Measurements from ENCODE around the gene SPAG16. TPM values are rescaled to one million over a fixed set of nuclear protein-coding genes. Genes with fewer than 3 reads are reported as not detected.

The SPAG16 gene
- 10 to 100 TPM in 3 of 4 donors, 1 to 10 TPM in 1; 1.2 to 30.8 (median 16.2) TPM for total RNA-seq

GRCh38 chr2:213284105-213285090 lies at the start of gene SPAG16:
SPAG16 (plus strand) TSS chr2:213284464.
- DNase-seq = peak; percentile 97
- peak within 1 kb of the TSS; percentile 62 to 90 (median 76) for H3K4me3 ChIP-seq
- H3K4me1 ChIP-seq = peaks cover 4 to 27% (median 15%) of the 10 kb centered on the region in 4 donors
- intact Hi-C loops (cut with DNase I; ENCODE audit: low total_unique reads) = no loop called here
- no peaks in the 10 kb centered on the region for H3K36me3 ChIP-seq
- no peaks in the 10 kb centered on the region for H3K27me3 ChIP-seq
- peak within 1 kb of the TSS; percentile 77 to 85 (median 78) for H3K27ac ChIP-seq
- H3K9me3 ChIP-seq = no peaks in the 10 kb centered on the region
- in situ Hi-C loops (cut with MboI; ENCODE audit: low pct_ligation_motif_present in 1 of 4, low pct_unique_long_range_greater_than_20kb in 1 of 4, low sequenced_read_pairs in 3 of 4) = loop anchor here in 1 of 4 donors (25.0 kb wide), 1 partner anchor 1528 kb away; the partner anchor contains the start of gene BARD1
- TF ChIP-seq POLR2AphosphoS5 (IDR thresholded peaks at IDR 0.05) (peak in 2 of 3 donors; percentile 57 to 59), POLR2A (IDR thresholded peaks at IDR 0.05) (peak; percentile 56), CTCF (IDR thresholded peaks at IDR 0.05) (no peak), EP300 (IDR thresholded peaks at IDR 0.05; ENCODE audit: low read depth) (no peak)
- 3 to 9% methylated on average over 6 to 52 of the region's 59 CpGs for WGBS, 2 donors (ENCODE audit: low coverage in 1 of 2)

- no peak for TF ChIP-seq CTCF (IDR thresholded peaks at IDR 0.05)
- no peak overlapping the region for H3K27ac ChIP-seq
- WGBS, 2 donors (ENCODE audit: low coverage in 1 of 2) = 74 to 100% methylated on average over 1 of the region's 1 CpG
- H3K9me3 ChIP-seq = no peaks in the 10 kb centered on the region
- in situ Hi-C loops (cut with MboI; ENCODE audit: low pct_ligation_motif_present in 1 of 4, low pct_unique_long_range_greater_than_20kb in 1 of 4, low sequenced_read_pairs in 3 of 4) = loop anchor here in 3 of 4 donors (25.0 kb wide), 2 partner anchors 678 to 703 kb away; no protein-coding TSS in a partner anchor
- no peaks in the 10 kb centered on the region for H3K27me3 ChIP-seq
- no peaks in the 10 kb centered on the region for H3K4me1 ChIP-seq
- no peak overlapping the region for H3K4me3 ChIP-seq
- DNase-seq = no peak
- H3K36me3 ChIP-seq = no peaks in the 10 kb centered on the region
- intact Hi-C loops (cut with DNase I; ENCODE audit: low total_unique reads) = no loop called here
Observed at GRCh38 chr2:213234641-213235040, 49.6 kb upstream of the SPAG16 start.

GRCh38 chr2:213235741-213236140 lies 48.5 kb upstream of the SPAG16 start:
- H3K9me3 ChIP-seq = no peaks in the 10 kb centered on the region
- no peak for DNase-seq
- no peaks in the 10 kb centered on the region for H3K36me3 ChIP-seq
- no peak overlapping the region for H3K4me3 ChIP-seq
- TF ChIP-seq CTCF (IDR thresholded peaks at IDR 0.05) (no peak), POLR2AphosphoS5 (IDR thresholded peaks at IDR 0.05) (no peak), POLR2A (IDR thresholded peaks at IDR 0.05) (no peak), EP300 (IDR thresholded peaks at IDR 0.05; ENCODE audit: low read depth) (no peak)
- in situ Hi-C loops (cut with MboI; ENCODE audit: low pct_ligation_motif_present in 1 of 4, low pct_unique_long_range_greater_than_20kb in 1 of 4, low sequenced_read_pairs in 3 of 4) (loop anchor here in 3 of 4 donors (25.0 kb wide), 2 partner anchors 677 to 702 kb away; no protein-coding TSS in a partner anchor), intact Hi-C loops (cut with DNase I; ENCODE audit: low total_unique reads) (no loop called here)
- no peaks in the 10 kb centered on the region for H3K27me3 ChIP-seq
- no peak overlapping the region for H3K27ac ChIP-seq
- WGBS, 2 donors (ENCODE audit: low coverage in 1 of 2) = 65 to 67% methylated on average over 1 of the region's 1 CpG
- no peaks in the 10 kb centered on the region for H3K4me1 ChIP-seq

- intact Hi-C loops (cut with DNase I; ENCODE audit: low total_unique reads) (no loop called here), in situ Hi-C loops (cut with MboI; ENCODE audit: low pct_ligation_motif_present in 1 of 4, low pct_unique_long_range_greater_than_20kb in 1 of 4, low sequenced_read_pairs in 3 of 4) (loop anchor here in 3 of 4 donors (25.0 kb wide), 2 partner anchors 675 to 700 kb away; no protein-coding TSS in a partner anchor)
- WGBS, 2 donors (ENCODE audit: low coverage in 1 of 2) = 79 to 82% methylated on average over 1 of the region's 1 CpG
- no peaks in the 10 kb centered on the region for H3K36me3 ChIP-seq
- no peaks in the 10 kb centered on the region for H3K27me3 ChIP-seq
- no peaks in the 10 kb centered on the region for H3K4me1 ChIP-seq
- H3K4me3 ChIP-seq = no peak overlapping the region
- TF ChIP-seq CTCF (IDR thresholded peaks at IDR 0.05) = no peak
- no peak for TF ChIP-seq EP300 (IDR thresholded peaks at IDR 0.05; ENCODE audit: low read depth)
- TF ChIP-seq POLR2A (IDR thresholded peaks at IDR 0.05) = no peak
- TF ChIP-seq POLR2AphosphoS5 (IDR thresholded peaks at IDR 0.05) = no peak
- H3K27ac ChIP-seq = no peak overlapping the region
- no peak for DNase-seq
- H3K9me3 ChIP-seq = no peaks in the 10 kb centered on the region
Observed at GRCh38 chr2:213237251-213237650, 47.0 kb upstream of the SPAG16 start.

Measured in transverse colon (tissue), 4 donors.